ENCODE data around the gene ARFGEF2. TPM values are rescaled to one million over a fixed set of nuclear protein-coding genes. Genes with fewer than 3 reads are reported as not detected.

The ARFGEF2 gene
- total and polyA plus RNA-seq, 2 donors (not counting 3 experiments of a cell fraction or from before 2014, with no cell fraction given): 12.7 to 32.6 TPM

- Histone ChIP-seq H3K27me3 (ENCODE audit: control insufficient read depth in 2 of 2, insufficient read depth in 2 of 2, low read length in 2 of 2) (no peaks in the 10 kb centered on the region), H3K79me2 (ENCODE audit: control insufficient read depth, insufficient read depth, low read length) (no peaks in the 10 kb centered on the region), H3K4me2 (ENCODE audit: insufficient read depth, low read length) (peak overlapping the region; percentile 55), H2AFZ (ENCODE audit: low read depth, low read length) (no peak overlapping the region), H3K9me3 (replicated peaks; ENCODE audit: control insufficient read depth, insufficient read depth, low read length) (no peaks in the 10 kb centered on the region), H3K4me3 (replicated peaks in 1 of 3; ENCODE audit: insufficient read depth in 1 of 3, low read depth in 1 of 3, low read length in 3 of 3) (no peak overlapping the region), H3K9ac (replicated peaks; ENCODE audit: extremely low read depth, insufficient read depth, low read length) (peak overlapping the region; percentile 51), H3K9me1 (replicated peaks; ENCODE audit: control insufficient read depth, extremely low read depth, insufficient read depth, low read length) (no peaks in the 10 kb centered on the region), H3K27ac (ENCODE audit: insufficient read depth, low read depth, low read length) (peak overlapping the region; percentile 94), H3K4me1 (ENCODE audit: control insufficient read depth, extremely low read depth, insufficient read depth, low read length) (peaks cover 22% of the 10 kb centered on the region), H4K20me1 (replicated peaks; ENCODE audit: control insufficient read depth, extremely low read depth, insufficient read depth, low read length) (no peaks in the 10 kb centered on the region), H3K36me3 (ENCODE audit: control insufficient read depth in 2 of 2, extremely low read depth in 1 of 2, insufficient read depth in 2 of 2, low read length in 2 of 2) (peaks cover 6 to 7% of the 10 kb centered on the region in 2 experiments)
- dilution Hi-C loops (cut with MboI; ENCODE audit: extremely low pct_ligation_motif_present, low sequenced_read_pairs) (no loop called here), intact Hi-C loops (cut with micrococcal nuclease) (loop anchor here (1.0 to 5.0 kb wide), 6 partner anchors 54 to 346 kb away; partner anchors contain the start of gene CSE1L)
- peak; percentile 99 for DNase-seq (ENCODE audit: low read depth, low spot score)
- TF ChIP-seq POLR2A (IDR thresholded peaks at IDR 0.05; ENCODE audit: low read depth, low read length) (peak; percentile 89), CTCF (IDR thresholded peaks at IDR 0.05; ENCODE audit: extremely low read depth in 1 of 2, insufficient read depth in 1 of 2, low read depth in 1 of 2, low read length in 2 of 2) (peak; percentile 3 to 15), EZH2 (IDR thresholded peaks at IDR 0.05; ENCODE audit: borderline replicate concordance, low read depth, low read length, severe bottlenecking) (no peak), MYC (IDR thresholded peaks at IDR 0.05; ENCODE audit: low read depth, low read length) (no peak), POLR2AphosphoS5 (IDR thresholded peaks at IDR 0.05; ENCODE audit: insufficient read depth, low read depth, low read length) (peak; percentile 98), GATA2 (IDR thresholded peaks at IDR 0.05; ENCODE audit: insufficient read depth, insufficient read length, low read depth, low read length) (peak; percentile 96), FOS (IDR thresholded peaks at IDR 0.05; ENCODE audit: borderline replicate concordance, insufficient read depth, low read length) (peak; percentile 94), JUN (IDR thresholded peaks at IDR 0.05; ENCODE audit: borderline replicate concordance, insufficient read depth, insufficient read length, low read depth) (peak; percentile 93)
- TF ChIP-seq, protein P1, sequence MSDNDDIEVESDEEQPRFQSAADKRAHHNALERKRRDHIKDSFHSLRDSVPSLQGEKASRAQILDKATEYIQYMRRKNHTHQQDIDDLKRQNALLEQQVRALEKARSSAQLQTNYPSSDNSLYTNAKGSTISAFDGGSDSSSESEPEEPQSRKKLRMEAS (IDR thresholded peaks at IDR 0.05; ENCODE audit: insufficient read depth, insufficient read length): no peak
- ChIA-PET CTCF (interaction anchor here (0.5 to 4.0 kb wide), 11 partner anchors 12 to 326 kb away, joined by 3 to 25 read pairs (median 3); partner anchors contain the start of gene ARFGEF2), POLR2A (interaction anchor here (1.7 kb wide), 1 partner anchor 55 kb away, joined by 4 read pairs; no protein-coding TSS in a partner anchor)
- TSS peak; percentile 35 for BruUV-seq (replicated peaks)
- FAIRE-seq: peak; percentile 98
These were observed 62.2 kb downstream of the ARFGEF2 start for GRCh38 chr20:48983423-48984400.
